GM19193 (cell line): ENCODE results near the gene INSR.
A peak's percentile ranks its signal among the peaks of the same experiment; 100 is the strongest.

Experiments used
- POLR2A ChIP-seq: IDR thresholded peaks from 4 replicates; pipeline ENCODE4 v1.6.1; 2011; ENCODE audit not compliant: insufficient read depth, insufficient read length; ENCODE audit errors: extremely low read depth

Gene INSR

GRCh38 chr19:7304200-7304599 lies 10.0 kb upstream of the INSR start:
- TF ChIP-seq POLR2A, result no peak

DNA sequence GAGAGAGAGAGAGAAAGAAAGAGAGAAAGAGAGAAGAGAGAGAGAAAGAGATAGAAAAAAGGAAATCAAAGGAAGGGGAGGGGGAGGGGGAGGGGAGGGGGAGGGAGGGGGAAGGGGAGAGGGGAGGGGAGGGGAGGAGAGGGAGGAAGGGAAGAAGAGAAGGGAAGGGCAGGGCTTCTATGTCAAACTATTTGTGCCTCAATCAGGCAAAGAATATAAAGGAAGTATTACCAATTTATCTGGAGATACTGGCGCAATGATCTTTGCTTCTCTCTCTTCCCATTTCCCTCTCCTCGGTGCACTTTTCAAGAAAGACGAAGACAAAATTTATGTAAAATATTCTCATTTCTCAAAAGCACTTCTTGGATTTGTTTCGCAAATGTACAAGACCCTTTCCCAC lies 9.3 kb upstream of the INSR start:
- no peak for TF ChIP-seq POLR2A

DNA sequence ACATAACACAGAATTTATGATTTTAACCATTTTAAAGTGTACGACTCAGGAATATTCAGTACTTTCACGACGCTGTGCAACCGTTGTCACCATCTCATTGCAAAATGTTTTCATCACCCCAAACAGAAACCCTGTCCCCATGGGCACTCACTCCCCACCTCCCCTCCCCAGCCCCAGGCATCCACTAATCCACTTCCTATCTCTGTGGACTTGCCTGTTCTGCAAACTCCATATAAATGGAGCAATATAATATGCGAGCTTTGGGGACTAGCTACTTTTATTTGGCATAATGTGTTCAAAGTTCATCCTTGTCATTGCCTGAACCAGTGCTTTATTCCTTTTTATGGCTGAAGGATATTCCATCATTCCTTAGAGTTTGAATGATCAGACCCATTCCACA lies 7.3 kb upstream of the INSR start:
- no peak for TF ChIP-seq POLR2A

- TF ChIP-seq POLR2A, result no peak
These were observed 3.5 kb upstream of the INSR start for GRCh38 chr19:7297742-7298141.

- no peak for TF ChIP-seq POLR2A
These were observed 1.8 kb upstream of the INSR start for GRCh38 chr19:7295912-7296536.

DNA sequence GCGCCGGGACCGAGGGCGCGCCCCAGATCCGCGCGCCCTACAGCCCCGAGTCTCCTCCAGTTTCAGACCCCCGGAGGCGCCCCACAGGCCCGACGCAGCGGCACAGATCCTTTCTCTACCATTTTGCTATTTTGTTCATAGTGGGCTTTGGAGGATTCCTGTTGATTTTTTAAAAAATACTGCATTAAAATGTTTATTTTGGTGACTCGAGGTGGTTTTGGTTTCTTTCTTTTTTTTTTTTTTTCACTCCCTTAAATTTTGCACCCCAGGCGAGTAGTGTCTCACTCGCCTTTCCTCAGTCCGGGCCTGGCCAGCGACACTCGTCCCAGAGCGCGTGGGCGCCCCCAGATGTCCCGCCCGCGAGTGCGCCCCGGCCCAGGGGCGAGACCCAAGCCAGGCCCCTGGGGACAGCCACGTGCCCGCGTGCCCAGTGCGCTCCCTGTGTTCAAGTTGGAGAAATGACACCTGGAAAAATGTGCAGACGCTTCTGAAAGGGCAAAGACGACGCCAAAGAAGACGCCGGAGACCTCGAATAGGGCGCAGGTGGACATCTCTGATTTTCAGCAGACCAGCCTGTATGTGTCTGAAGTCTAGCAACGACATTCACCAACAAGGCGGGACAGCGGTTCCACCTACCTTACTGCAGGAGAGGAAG lies 471 bp upstream of the INSR start:
- peak; percentile 43 for TF ChIP-seq POLR2A

DNA sequence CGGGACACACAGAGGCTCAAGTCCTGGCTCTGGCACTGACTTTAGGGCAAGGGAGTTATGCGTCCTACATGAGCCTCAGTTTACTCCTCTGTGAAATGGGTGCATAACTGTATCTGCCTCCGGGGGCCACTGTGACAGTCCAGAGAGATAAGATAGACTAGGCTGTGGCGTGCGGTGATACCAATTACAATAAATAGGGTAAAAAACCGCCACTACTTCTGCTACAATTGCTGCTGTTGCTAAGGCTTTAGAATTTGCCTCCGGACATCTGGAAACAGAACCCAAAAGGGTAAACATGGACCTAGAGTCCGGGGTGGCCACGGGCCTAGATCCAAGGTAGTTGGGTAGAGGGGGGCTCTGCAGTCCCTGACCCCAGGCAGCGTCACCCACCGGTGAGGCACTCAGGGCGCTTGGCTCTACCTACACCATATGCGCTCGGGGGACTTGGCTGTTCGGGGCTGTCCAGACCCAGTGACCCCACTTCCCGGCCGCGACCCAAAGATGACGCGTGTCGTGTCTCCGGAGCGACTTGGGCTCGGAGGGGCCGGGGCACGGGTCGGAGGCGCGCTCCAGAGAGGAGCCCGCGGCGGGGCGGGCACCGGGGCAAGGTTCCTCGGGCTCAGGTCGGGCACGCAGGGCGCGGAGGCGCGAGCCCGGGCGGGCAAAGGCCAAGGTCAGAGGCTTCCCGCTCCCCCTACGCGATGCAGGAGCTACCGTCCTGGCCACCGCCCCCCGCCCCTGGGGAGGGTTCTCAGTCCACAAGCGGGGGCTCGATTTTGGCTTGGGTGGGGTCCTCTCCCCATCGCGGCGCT lies 1.1 kb downstream of the INSR start:
- TF ChIP-seq POLR2A, result no peak

GRCh38 chr19:7292352-7292949 lies 1.8 kb downstream of the INSR start:
- TF ChIP-seq POLR2A, result no peak

DNA sequence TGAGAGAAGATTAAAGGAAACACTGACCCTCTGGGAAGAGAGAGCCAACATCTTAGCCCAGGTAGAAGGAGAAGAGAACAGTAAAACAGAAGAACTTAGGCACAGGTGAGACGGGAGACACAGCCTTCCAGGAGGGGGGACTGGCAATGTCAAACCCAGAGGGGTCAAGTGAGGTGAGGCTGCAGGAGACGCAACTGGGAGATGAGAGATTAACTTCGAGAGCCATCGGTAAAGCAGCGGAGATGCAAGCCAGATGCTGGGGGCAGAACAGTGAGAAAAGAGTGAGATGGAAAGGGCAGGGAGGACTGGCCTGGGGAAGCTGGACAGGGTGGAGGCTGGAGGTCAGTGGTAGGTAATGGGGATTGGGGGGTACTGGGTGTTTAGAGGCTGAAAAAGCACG lies 5.2 kb downstream of the INSR start:
- no peak for TF ChIP-seq POLR2A

- TF ChIP-seq POLR2A, result no peak
These were observed 6.1 kb downstream of the INSR start for GRCh38 chr19:7288131-7288530.

DNA sequence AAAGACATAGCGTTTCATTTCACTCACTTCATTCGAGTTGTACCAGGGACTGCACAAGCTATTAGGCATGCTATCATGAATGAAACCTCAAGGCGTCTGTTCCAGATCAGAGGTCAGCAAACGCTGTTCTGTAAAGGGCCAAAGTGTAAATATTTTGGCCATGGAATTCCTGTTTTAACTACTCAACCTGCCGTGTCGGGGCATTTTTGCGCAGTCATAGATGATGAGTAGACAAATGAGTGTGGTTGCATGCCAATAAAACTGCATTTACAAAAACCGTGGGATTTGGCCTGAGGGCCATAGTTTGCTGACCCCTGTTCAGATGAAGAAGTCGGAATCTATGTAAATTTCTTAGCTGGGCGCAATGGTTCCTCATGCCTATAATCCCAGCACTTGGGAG lies 6.5 kb downstream of the INSR start:
- no peak for TF ChIP-seq POLR2A

- TF ChIP-seq POLR2A, result no peak
These were observed 13.1 kb downstream of the INSR start for GRCh38 chr19:7280940-7281666.

GRCh38 chr19:7272856-7273578 lies 21.2 kb downstream of the INSR start:
- no peak for TF ChIP-seq POLR2A

DNA sequence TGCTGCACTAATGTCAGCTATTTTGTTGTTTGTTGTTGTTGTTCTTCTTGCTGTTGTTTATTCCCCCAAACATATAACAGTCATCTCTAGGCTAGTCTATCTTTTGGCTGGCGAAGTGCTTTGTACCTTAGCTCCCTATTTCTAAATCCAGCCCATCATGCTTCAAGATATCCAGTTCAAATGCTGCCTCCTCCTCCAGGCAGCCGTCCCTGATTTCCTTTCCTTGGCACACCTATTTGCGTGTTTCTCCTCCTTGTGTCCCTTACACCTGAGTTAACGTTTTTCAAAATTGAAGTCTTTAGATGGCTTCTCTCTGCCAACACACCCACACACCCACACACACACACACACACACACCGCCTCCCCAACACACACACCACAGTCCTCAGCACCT lies 25.5 kb downstream of the INSR start:
- TF ChIP-seq POLR2A, result no peak

DNA sequence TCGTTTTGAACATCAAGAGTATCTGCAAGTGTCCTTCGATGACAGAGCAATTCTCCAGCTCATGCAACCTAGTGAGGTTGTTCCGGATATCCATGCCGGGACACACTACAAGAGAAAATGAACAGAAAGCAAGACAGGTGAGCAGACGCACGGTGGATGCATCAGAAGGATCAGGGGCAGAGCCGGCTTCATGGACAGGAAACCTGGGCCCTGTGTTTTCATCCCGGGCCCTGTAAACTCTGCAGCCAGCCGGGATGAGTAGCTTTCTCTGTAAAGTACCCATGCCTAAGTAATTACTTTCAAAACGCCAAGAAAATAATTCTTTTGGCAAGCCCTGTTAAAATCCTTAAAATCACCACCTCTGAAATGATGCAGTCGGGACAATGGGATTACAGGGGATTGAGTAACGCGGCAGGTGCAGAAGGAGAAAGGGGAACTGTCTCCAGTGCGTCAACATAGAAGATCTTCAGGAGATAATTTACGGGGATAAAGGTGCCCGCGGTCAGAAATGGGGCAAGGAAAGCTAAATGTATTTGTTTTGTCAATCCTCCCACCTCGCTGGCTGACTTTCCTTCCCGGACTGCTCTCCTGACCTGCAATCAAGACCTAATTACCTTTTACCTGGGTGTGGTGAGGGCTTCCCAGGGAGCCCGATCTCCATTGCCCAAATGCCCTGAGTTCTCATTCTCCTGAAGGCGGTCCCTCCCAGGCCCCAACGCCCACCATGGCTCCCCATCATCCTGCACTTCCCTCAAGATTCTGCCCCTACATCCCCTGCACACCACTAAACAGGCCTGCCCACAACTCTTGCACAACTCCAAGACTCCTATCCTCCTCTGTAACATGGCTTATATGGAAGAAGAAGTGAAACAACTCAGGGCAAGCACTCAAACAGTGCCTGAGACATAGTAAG lies 26.2 kb downstream of the INSR start:
- TF ChIP-seq POLR2A, result no peak
